H1 (cell line): ENCODE data around the gene PNMA3.

Source experiments
- CEBPB ChIP-seq: IDR thresholded peaks from 2 replicates; pipeline ENCODE4 v1.6.1; 2012; ENCODE audit warnings: low read depth, low read length
- CTCF ChIP-seq, 3 experiments: IDR thresholded peaks; 1 replicate in 2 of 3; 2 replicates in 1 of 3; pipeline versions ENCODE4 v1.5.1 to v1.6.1; 2011; ENCODE audit warnings: low read length in 3 of 3, mild to moderate bottlenecking in 3 of 3, inconsistent platforms in 2 of 3, low read depth in 1 of 3, moderate library complexity in 1 of 3; ENCODE audit not compliant: insufficient read depth in 1 of 3; ENCODE audit errors: control extremely low read depth in 1 of 3
- EP300 ChIP-seq, 2 experiments: IDR thresholded peaks; 1 replicate in 1 of 2; 2 replicates in 1 of 2; pipeline ENCODE4 v1.6.1; 2011 to 2012; ENCODE audit warnings: low read depth in 2 of 2, low read length in 2 of 2, mild to moderate bottlenecking in 2 of 2, borderline replicate concordance in 1 of 2, inconsistent platforms in 1 of 2, moderate library complexity in 1 of 2
- EZH2 ChIP-seq: fragments of 200-600 bp; sonication (generic); IDR thresholded peaks from 2 replicates; pipeline ENCODE4 v1.7.1; 2012; ENCODE audit warnings: low read depth, mild to moderate bottlenecking, moderate library complexity, low read length, inconsistent platforms; ENCODE audit not compliant: severe bottlenecking
- POLR2AphosphoS5 ChIP-seq: IDR thresholded peaks from 2 replicates; pipeline ENCODE4 v1.6.1; 2011; ENCODE audit warnings: low read depth, low read length
- SRF ChIP-seq: IDR thresholded peaks from 2 replicates; pipeline ENCODE4 v1.6.1; 2011; ENCODE audit warnings: mild to moderate bottlenecking, low read depth, low read length, moderate library complexity

DNA sequence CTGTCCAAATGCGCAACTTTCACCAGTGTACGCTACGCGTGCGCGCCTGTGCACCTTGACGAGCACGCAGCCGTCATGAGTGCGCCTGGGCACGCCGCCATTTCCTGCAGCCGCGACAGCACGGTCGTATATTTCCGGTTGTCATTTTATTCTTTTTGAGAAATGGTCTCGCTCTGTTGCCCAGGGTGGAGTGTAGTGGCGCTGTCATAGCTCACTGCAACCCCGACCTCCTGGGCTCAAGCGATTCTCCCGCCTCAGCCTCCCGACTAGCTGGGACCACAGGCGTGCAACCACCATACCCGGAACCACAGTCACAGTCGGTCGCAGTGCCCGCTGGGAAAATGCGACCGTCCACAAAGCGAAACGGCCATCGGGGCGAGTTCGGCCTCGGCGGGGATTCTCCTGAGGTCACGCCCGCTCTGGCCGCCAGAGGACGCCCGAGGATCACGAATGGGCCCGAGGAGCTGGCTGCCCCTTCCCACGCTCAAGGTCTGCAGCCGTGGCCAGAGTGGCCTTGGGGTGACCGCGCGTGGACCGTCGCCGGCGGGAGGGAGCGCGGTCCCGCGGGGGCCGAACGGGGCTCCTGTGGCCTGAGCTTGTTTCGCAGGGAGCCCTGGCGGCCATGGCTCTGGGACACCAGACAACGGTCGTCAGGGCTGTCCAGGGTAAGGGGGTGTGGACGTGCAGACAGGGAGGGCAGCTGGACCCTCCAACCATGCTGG is 23.7 kb upstream of the PNMA3 start:
- TF ChIP-seq POLR2AphosphoS5 = no peak
- no peak for TF ChIP-seq SRF
- no peak for TF ChIP-seq EZH2
- no peak for TF ChIP-seq EP300 (IDR thresholded peaks at IDR 0.05; ENCODE audit: borderline replicate concordance in 1 of 2, low read depth in 2 of 2, low read length in 2 of 2)
- TF ChIP-seq CEBPB = no peak
- peak in 2 of 3 experiments; percentile 70 to 77; a peak in 3 of 4 replicates for TF ChIP-seq CTCF (IDR thresholded peaks at IDR 0.05; ENCODE audit: control extremely low read depth in 1 of 3, insufficient read depth in 1 of 3, low read depth in 1 of 3, low read length in 3 of 3)
